Activated naive CD4-positive, alpha-beta T cell treated with anti-CD3 and anti-CD28 coated beads, Interleukin-2, amount 10 ng/mL, durations not matched to agents 7 days and 5 days (primary cell): ENCODE results near the gene CXXC4.
A peak's percentile ranks its signal among the peaks of the same experiment; 100 is the strongest.

ENCODE experiments used
- CTCF ChIA-PET: fragments of 350-600 bp; sonication (Branson Sonifier 250); formaldehyde crosslinking; loops from one replicate; lab custom pipeline; 2021; ENCODE audit warnings: antibody characterized with exemption; lab: Charles Lee
- DNase-seq: peaks from one replicate; pipeline ENCODE4 v3.0.0-alpha.2; 2020
- H3K27ac Mint-ChIP-seq: one replicate; pipeline ENCODE4 v1.8.0; 2021; ENCODE audit warnings: mild to moderate bottlenecking, moderate library complexity, mixed read lengths
- H3K27me3 Mint-ChIP-seq: one replicate; pipeline ENCODE4 v1.8.0; 2021; ENCODE audit warnings: mild to moderate bottlenecking, mixed read lengths
- H3K36me3 Mint-ChIP-seq: one replicate; pipeline ENCODE4 v1.8.0; 2021; ENCODE audit warnings: mixed read lengths
- H3K4me1 Mint-ChIP-seq: one replicate; pipeline ENCODE4 v1.8.0; 2021; ENCODE audit warnings: mixed read lengths
- H3K4me3 Mint-ChIP-seq: one replicate; pipeline ENCODE4 v1.8.0; 2021; ENCODE audit warnings: mild to moderate bottlenecking, moderate library complexity, mixed read lengths
- H3K9me3 Mint-ChIP-seq: one replicate; pipeline ENCODE4 v1.8.0; 2021; ENCODE audit warnings: mixed read lengths

Gene CXXC4

GRCh38 chr4:104494822-104495559 lies at the start of gene CXXC4:
CXXC4 (minus strand) TSS chr4:104494894; CDS start chr4:104491802, 3,092 bp downstream.
- Mint-ChIP-seq H3K9me3 (no peaks in the 10 kb centered on the region), H3K4me1 (peaks cover 30% of the 10 kb centered on the region), H3K4me3 (peak within 1 kb of the TSS; percentile 34), H3K27me3 (peaks cover 58% of the 10 kb centered on the region), H3K36me3 (no peaks in the 10 kb centered on the region), H3K27ac (no peak within 1 kb of the TSS)
- CTCF ChIA-PET, result no interaction called here
- DNase-seq, result peak; percentile 23

DNA sequence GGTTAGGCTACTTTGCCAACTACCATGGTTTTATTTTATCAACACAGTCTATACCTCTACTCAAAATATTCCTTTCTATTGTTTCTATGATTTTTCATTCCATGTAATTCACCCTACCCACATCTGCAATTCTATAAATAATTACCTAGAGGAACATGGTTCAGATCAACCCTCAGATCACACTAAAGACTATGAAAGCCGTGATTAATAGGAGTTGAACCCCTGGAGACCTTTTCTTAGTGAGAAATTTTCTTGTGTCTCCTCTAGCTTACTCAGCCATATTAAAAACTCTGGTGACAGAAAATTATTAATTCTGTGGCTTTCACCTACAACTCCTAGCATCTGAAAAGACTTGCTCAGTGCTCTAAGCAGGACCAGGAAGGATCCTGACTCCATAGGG lies 38.5 kb upstream of the CXXC4 start:
- no peaks in the 10 kb centered on the region for H3K27me3 Mint-ChIP-seq

GRCh38 chr4:104532677-104533076 lies 38.0 kb upstream of the CXXC4 start:
- H3K4me1 Mint-ChIP-seq, result no peaks in the 10 kb centered on the region
- no peaks in the 10 kb centered on the region for H3K36me3 Mint-ChIP-seq
- no peak for DNase-seq
- H3K9me3 Mint-ChIP-seq, result no peaks in the 10 kb centered on the region
- H3K27ac Mint-ChIP-seq, result no peak overlapping the region
- CTCF ChIA-PET, result no interaction called here
- no peak overlapping the region for H3K4me3 Mint-ChIP-seq
- no peaks in the 10 kb centered on the region for H3K27me3 Mint-ChIP-seq

More for the DNA sequence above, 38.5 kb upstream of the CXXC4 start:
- Mint-ChIP-seq H3K4me1 (no peaks in the 10 kb centered on the region), H3K9me3 (no peaks in the 10 kb centered on the region), H3K27ac (no peak overlapping the region), H3K4me3 (no peak overlapping the region), H3K36me3 (no peaks in the 10 kb centered on the region)
- DNase-seq, result no peak
- CTCF ChIA-PET, result no interaction called here

DNA sequence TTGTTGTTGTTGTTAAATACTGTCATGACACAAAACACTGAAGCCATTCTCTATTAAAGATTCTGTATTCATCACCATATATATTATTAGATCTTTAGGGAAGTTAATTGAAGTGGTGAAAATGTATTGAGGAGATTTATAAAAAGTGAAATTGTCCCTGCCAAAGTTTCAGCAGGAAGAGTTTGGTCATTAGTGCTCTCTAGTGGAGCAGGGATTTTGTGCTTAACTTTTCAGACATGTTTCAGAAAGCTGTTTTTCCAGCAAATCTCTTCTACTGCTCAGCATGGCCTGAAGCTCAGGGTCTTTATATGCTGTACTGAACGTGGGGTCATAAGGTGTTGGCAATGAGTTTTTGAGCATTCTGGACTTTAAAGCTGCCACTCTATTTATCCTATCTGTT lies 36.7 kb upstream of the CXXC4 start:
- no peaks in the 10 kb centered on the region for H3K9me3 Mint-ChIP-seq
- CTCF ChIA-PET, result no interaction called here

DNA sequence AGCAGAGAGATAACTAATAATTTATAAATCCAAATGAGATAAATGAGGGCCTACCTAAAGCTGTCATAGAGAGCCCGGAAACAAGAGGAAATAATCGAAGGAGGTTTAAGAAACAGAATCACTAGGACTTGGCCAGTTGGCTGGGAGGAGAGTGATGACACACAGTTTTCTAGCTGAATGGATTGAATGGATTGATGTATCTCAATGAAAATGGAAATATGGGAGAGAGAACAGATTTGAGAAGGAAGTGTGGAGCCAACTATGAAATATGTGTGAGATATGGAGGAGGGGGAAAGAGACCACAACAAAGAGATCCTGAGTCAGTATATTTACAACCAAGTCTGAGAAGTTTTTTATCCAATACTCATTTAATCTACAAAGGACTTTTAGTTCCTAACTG lies 35.7 kb upstream of the CXXC4 start:
- no peaks in the 10 kb centered on the region for H3K36me3 Mint-ChIP-seq
- no peaks in the 10 kb centered on the region for H3K4me1 Mint-ChIP-seq
- CTCF ChIA-PET, result no interaction called here
- H3K27ac Mint-ChIP-seq, result no peak overlapping the region
- H3K4me3 Mint-ChIP-seq, result no peak overlapping the region
- no peaks in the 10 kb centered on the region for H3K27me3 Mint-ChIP-seq
- no peaks in the 10 kb centered on the region for H3K9me3 Mint-ChIP-seq
- no peak for DNase-seq

More for the DNA sequence above, 36.7 kb upstream of the CXXC4 start:
- Mint-ChIP-seq H3K27me3 (no peaks in the 10 kb centered on the region), H3K27ac (no peak overlapping the region), H3K4me1 (no peaks in the 10 kb centered on the region), H3K4me3 (no peak overlapping the region), H3K36me3 (no peaks in the 10 kb centered on the region)
- no peak for DNase-seq

- DNase-seq, result no peak
- no peak overlapping the region for H3K27ac Mint-ChIP-seq
- H3K4me3 Mint-ChIP-seq, result no peak overlapping the region
- no peaks in the 10 kb centered on the region for H3K4me1 Mint-ChIP-seq
- CTCF ChIA-PET, result no interaction called here
- H3K36me3 Mint-ChIP-seq, result no peaks in the 10 kb centered on the region
- peaks cover 2% of the 10 kb centered on the region for H3K9me3 Mint-ChIP-seq
- no peaks in the 10 kb centered on the region for H3K27me3 Mint-ChIP-seq
Observed at GRCh38 chr4:104524591-104524990, 29.9 kb upstream of the CXXC4 start.

- no peaks in the 10 kb centered on the region for H3K4me1 Mint-ChIP-seq
- CTCF ChIA-PET, result no interaction called here
- H3K9me3 Mint-ChIP-seq, result peaks cover 2% of the 10 kb centered on the region
- H3K27me3 Mint-ChIP-seq, result no peaks in the 10 kb centered on the region
- no peak overlapping the region for H3K4me3 Mint-ChIP-seq
- no peaks in the 10 kb centered on the region for H3K36me3 Mint-ChIP-seq
- no peak overlapping the region for H3K27ac Mint-ChIP-seq
- DNase-seq, result no peak
Observed at GRCh38 chr4:104524026-104524425, 29.3 kb upstream of the CXXC4 start.

DNA sequence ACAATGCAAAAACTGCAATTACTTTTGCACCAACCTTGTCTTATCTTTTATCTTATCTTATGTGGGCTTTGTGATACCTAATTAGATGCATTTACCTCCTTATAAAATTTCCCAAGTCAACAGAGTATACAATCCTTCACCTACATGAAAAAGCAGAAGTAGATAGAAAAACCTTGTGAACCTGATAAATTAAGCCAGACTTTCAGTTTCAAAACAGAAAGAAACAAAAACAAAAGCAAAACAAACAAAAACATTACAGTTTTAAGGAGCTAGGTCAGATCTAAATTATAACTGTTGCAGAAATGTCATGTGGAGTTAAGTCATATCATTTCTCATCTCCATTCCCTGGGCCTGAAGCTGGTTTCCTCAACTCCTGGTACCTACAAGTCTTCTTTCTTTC lies 24.9 kb upstream of the CXXC4 start:
- Mint-ChIP-seq H3K9me3 (peaks cover 2% of the 10 kb centered on the region), H3K4me1 (no peaks in the 10 kb centered on the region), H3K36me3 (no peaks in the 10 kb centered on the region), H3K4me3 (no peak overlapping the region), H3K27ac (no peak overlapping the region), H3K27me3 (no peaks in the 10 kb centered on the region)
- CTCF ChIA-PET, result no interaction called here
- no peak for DNase-seq

DNA sequence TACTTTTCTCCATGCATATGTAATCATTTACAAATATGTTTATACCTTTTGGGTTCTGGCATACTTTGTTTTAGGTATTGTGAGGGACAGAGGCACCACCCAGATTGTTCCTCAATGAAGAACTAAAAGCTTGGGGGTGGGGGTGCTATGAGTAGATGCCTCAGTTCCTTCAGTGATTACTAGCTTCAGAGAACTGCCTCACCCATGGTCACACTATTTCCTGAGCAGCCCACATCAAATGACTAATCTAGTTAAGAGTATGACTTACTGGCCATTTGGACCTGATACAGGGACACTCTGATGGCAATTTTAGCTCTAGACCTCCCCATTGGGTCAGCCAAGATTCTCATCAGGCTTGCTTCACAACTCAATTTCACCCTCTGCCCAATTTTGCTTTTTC lies 22.2 kb upstream of the CXXC4 start:
- H3K9me3 Mint-ChIP-seq, result no peaks in the 10 kb centered on the region
- H3K27me3 Mint-ChIP-seq, result no peaks in the 10 kb centered on the region
- H3K27ac Mint-ChIP-seq, result no peak overlapping the region
- no peaks in the 10 kb centered on the region for H3K36me3 Mint-ChIP-seq
- CTCF ChIA-PET, result no interaction called here
- H3K4me1 Mint-ChIP-seq, result no peaks in the 10 kb centered on the region
- DNase-seq, result no peak
- no peak overlapping the region for H3K4me3 Mint-ChIP-seq

GRCh38 chr4:104508224-104508623 lies 13.5 kb upstream of the CXXC4 start:
- Mint-ChIP-seq H3K4me1 (no peaks in the 10 kb centered on the region), H3K27me3 (no peaks in the 10 kb centered on the region), H3K27ac (no peak overlapping the region), H3K36me3 (no peaks in the 10 kb centered on the region), H3K9me3 (no peaks in the 10 kb centered on the region), H3K4me3 (no peak overlapping the region)
- CTCF ChIA-PET, result no interaction called here
- DNase-seq, result no peak

DNA sequence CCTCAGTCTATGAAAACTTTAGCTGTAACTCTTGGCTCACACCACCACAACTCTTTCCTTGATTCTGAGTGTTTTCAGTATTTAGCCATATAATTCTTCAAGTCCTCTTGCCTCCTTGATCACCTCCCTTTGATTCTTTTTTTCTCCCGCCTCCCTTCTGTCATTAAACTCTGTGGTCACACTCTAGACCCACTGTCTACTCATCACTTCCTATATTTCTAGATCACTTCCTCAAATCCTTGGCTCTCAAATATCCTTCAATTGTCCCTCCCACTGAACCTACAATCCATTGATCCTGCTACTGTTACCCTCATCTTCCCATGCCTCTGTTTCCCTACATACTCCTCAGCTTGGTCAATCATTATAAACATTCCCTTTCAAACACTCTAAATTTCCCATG lies 12.4 kb upstream of the CXXC4 start:
- no peaks in the 10 kb centered on the region for H3K9me3 Mint-ChIP-seq
- H3K27me3 Mint-ChIP-seq, result no peaks in the 10 kb centered on the region
- CTCF ChIA-PET, result no interaction called here
- H3K36me3 Mint-ChIP-seq, result no peaks in the 10 kb centered on the region
- no peaks in the 10 kb centered on the region for H3K4me1 Mint-ChIP-seq
- no peak for DNase-seq
- H3K4me3 Mint-ChIP-seq, result no peak overlapping the region
- H3K27ac Mint-ChIP-seq, result no peak overlapping the region

DNA sequence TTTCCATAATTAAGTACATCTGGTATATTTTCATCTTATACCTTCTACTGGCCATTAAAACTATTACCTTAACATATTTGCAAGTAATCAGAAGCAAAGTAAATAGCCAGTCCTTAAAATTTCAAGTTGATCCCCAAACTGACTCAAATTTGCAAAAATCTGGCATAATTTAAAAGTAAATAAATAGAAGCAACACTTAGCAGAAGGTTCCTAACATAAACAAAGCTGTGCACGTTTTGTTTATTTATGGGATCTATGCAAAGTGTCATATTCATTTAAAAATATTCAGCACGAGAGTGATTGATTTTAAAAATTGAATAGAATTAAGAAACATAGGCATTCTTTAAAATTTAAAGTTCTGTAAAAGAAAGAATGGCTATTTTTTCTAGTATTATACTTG lies 9.8 kb upstream of the CXXC4 start:
- H3K36me3 Mint-ChIP-seq, result no peaks in the 10 kb centered on the region
- H3K4me3 Mint-ChIP-seq, result no peak overlapping the region
- H3K27ac Mint-ChIP-seq, result no peak overlapping the region
- no peaks in the 10 kb centered on the region for H3K27me3 Mint-ChIP-seq
- no peak for DNase-seq
- H3K4me1 Mint-ChIP-seq, result no peaks in the 10 kb centered on the region
- CTCF ChIA-PET, result no interaction called here
- no peaks in the 10 kb centered on the region for H3K9me3 Mint-ChIP-seq

GRCh38 chr4:104502471-104502870 lies 7.8 kb upstream of the CXXC4 start:
- Mint-ChIP-seq H3K9me3 (no peaks in the 10 kb centered on the region), H3K27ac (no peak overlapping the region), H3K4me1 (no peaks in the 10 kb centered on the region), H3K36me3 (no peaks in the 10 kb centered on the region), H3K4me3 (no peak overlapping the region), H3K27me3 (no peaks in the 10 kb centered on the region)
- CTCF ChIA-PET, result no interaction called here
- DNase-seq, result no peak

DNA sequence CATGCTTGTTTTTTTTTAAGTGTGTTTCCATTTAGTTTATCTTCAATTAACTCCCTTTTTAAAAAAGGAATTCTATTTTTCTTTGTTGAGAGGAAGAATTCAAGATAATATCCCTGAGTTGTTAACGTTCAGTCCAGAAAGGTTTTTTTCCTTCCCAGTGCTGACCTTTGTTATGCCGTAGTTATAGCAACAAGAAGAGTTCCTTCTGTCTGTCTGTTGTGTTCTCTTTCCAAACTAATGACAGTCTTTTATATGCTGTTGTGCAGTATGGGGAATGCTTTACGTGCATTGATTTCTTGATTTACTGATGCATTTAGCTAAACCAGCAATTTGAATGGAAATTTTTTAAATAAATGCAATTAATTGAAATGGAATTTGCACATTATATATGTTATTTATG lies 6.6 kb upstream of the CXXC4 start:
- DNase-seq, result no peak
- CTCF ChIA-PET, result no interaction called here
- H3K27me3 Mint-ChIP-seq, result no peaks in the 10 kb centered on the region
- H3K4me1 Mint-ChIP-seq, result no peaks in the 10 kb centered on the region
- H3K9me3 Mint-ChIP-seq, result no peaks in the 10 kb centered on the region
- no peak overlapping the region for H3K27ac Mint-ChIP-seq
- no peaks in the 10 kb centered on the region for H3K36me3 Mint-ChIP-seq
- no peak overlapping the region for H3K4me3 Mint-ChIP-seq

GRCh38 chr4:104500442-104500841 lies 5.7 kb upstream of the CXXC4 start:
- CTCF ChIA-PET, result no interaction called here

More at GRCh38 chr4:104500442-104500841, 5.7 kb upstream of the CXXC4 start:
- Mint-ChIP-seq H3K4me3 (no peak overlapping the region), H3K27ac (no peak overlapping the region), H3K4me1 (peaks cover 2% of the 10 kb centered on the region), H3K36me3 (no peaks in the 10 kb centered on the region), H3K9me3 (no peaks in the 10 kb centered on the region), H3K27me3 (peaks cover 3% of the 10 kb centered on the region)
- no peak for DNase-seq
